Activated CD4-positive, alpha-beta memory T cell treated with anti-CD3 and anti-CD28 coated beads for 36 hours (primary cell): ENCODE measurements around the gene SCN8A. TPM values are rescaled to one million over a fixed set of nuclear protein-coding genes. Genes with fewer than 3 reads are reported as not detected.
A peak's percentile ranks its signal among the peaks of the same experiment; 100 is the strongest.
"Not testable (repeated sequence)": the region's sequence is repeated elsewhere in the genome, so short reads cannot be mapped to it uniquely, and the experiment has no call there.

Experiments used
- CTCF ChIA-PET: fragments of 350-600 bp; sonication (Branson Sonifier 250); formaldehyde crosslinking; loops from one replicate; lab custom pipeline; 2021; ENCODE audit warnings: antibody characterized with exemption, inconsistent platforms; lab: Charles Lee
- POLR2A ChIA-PET: fragments of 350-600 bp; sonication (Branson Sonifier 250); formaldehyde crosslinking; loops from one replicate; lab custom pipeline; 2021; ENCODE audit warnings: antibody characterized with exemption; lab: Charles Lee
- DNase-seq: peaks from one replicate; pipeline ENCODE4 v3.0.0-alpha.2; 2020
- H3K27ac Mint-ChIP-seq: one replicate; pipeline ENCODE4 v1.8.0; 2021; ENCODE audit warnings: mixed read lengths
- H3K27me3 Mint-ChIP-seq: one replicate; pipeline ENCODE4 v1.8.0; 2021; ENCODE audit warnings: mixed read lengths
- H3K36me3 Mint-ChIP-seq: one replicate; pipeline ENCODE4 v1.8.0; 2021; ENCODE audit warnings: mixed read lengths
- H3K4me1 Mint-ChIP-seq: one replicate; pipeline ENCODE4 v1.8.0; 2021; ENCODE audit warnings: low read depth, mixed read lengths
- H3K4me3 Mint-ChIP-seq: one replicate; pipeline ENCODE4 v1.8.0; 2021; ENCODE audit warnings: mild to moderate bottlenecking, mixed read lengths
- H3K9me3 Mint-ChIP-seq: one replicate; pipeline ENCODE4 v1.8.0; 2021; ENCODE audit warnings: mixed read lengths
- intact Hi-C: fragments of 100-400 bp; cut with micrococcal nuclease; formaldehyde crosslinking; loops from one replicate; pipeline ENCODE4 v1.15.1; 2023
- total RNA-seq, 2 experiments: library from RNA; stranded (reverse); gene quantifications; one replicate each; pipeline ENCODE4 v1.2.3, GENCODE V29; 2021

SCN8A gene
- total RNA-seq = under 1 TPM; 0.51 to 0.64 TPM

- POLR2A ChIA-PET = no interaction called here
These were observed at the start of gene SCN8A for GRCh38 chr12:51591016-51591901. Gene SCN8A, plus strand, starts transcription at chr12:51591233. Its CDS starts 71,585 bp downstream, at chr12:51662818.

GRCh38 chr12:51546097-51546496 lies 44.9 kb upstream of the SCN8A start:
- Mint-ChIP-seq H3K36me3 (no peaks in the 10 kb centered on the region), H3K4me3 (no peak overlapping the region), H3K27me3 (peaks cover 12% of the 10 kb centered on the region), H3K27ac (no peak overlapping the region), H3K4me1 (no peaks in the 10 kb centered on the region), H3K9me3 (peaks cover 4% of the 10 kb centered on the region)
- DNase-seq = no peak
- ChIA-PET CTCF (no interaction called here), POLR2A (no interaction called here)
- intact Hi-C loops = no loop called here

More at GRCh38 chr12:51591016-51591901, at the start of gene SCN8A:
- intact Hi-C loops = loop anchor here (5.0 to 10.0 kb wide), 2 partner anchors 231 to 284 kb away; no protein-coding TSS in a partner anchor
- H3K36me3 Mint-ChIP-seq = no peaks in the 10 kb centered on the region
- peak within 1 kb of the TSS; percentile 29 for H3K27ac Mint-ChIP-seq
- CTCF ChIA-PET = no interaction called here
- H3K9me3 Mint-ChIP-seq = no peaks in the 10 kb centered on the region
- H3K4me1 Mint-ChIP-seq = peaks cover 13% of the 10 kb centered on the region
- peak; percentile 47 for DNase-seq
- peaks cover 45% of the 10 kb centered on the region for H3K27me3 Mint-ChIP-seq
- peak within 1 kb of the TSS; percentile 73 for H3K4me3 Mint-ChIP-seq

GRCh38 chr12:51547606-51548005 lies 43.4 kb upstream of the SCN8A start:
- intact Hi-C loops = no loop called here
- Mint-ChIP-seq H3K4me1 (no peaks in the 10 kb centered on the region), H3K4me3 (no peak overlapping the region), H3K36me3 (no peaks in the 10 kb centered on the region), H3K27ac (no peak overlapping the region), H3K27me3 (peaks cover 15% of the 10 kb centered on the region), H3K9me3 (peaks cover 4% of the 10 kb centered on the region)
- ChIA-PET POLR2A (no interaction called here), CTCF (no interaction called here)
- no peak for DNase-seq

- peaks cover 19% of the 10 kb centered on the region for H3K27me3 Mint-ChIP-seq
- ChIA-PET CTCF (no interaction called here), POLR2A (no interaction called here)
- H3K4me3 Mint-ChIP-seq = no peak overlapping the region
- no peak for DNase-seq
- H3K4me1 Mint-ChIP-seq = no peaks in the 10 kb centered on the region
- H3K27ac Mint-ChIP-seq = no peak overlapping the region
- H3K36me3 Mint-ChIP-seq = no peaks in the 10 kb centered on the region
- intact Hi-C loops = no loop called here
- H3K9me3 Mint-ChIP-seq = peaks cover 4% of the 10 kb centered on the region
These were observed 42.8 kb upstream of the SCN8A start for GRCh38 chr12:51548241-51548640.

- POLR2A ChIA-PET = no interaction called here
- intact Hi-C loops = no loop called here
- CTCF ChIA-PET = interaction anchor here (1.2 kb wide), 1 partner anchor 18 kb away, joined by 3 read pairs; no protein-coding TSS in a partner anchor
These were observed 41.4 kb upstream of the SCN8A start for GRCh38 chr12:51549637-51550036.

GRCh38 chr12:51568271-51569032 lies 22.6 kb upstream of the SCN8A start:
- H3K9me3 Mint-ChIP-seq, H3K27ac Mint-ChIP-seq, CTCF ChIA-PET, H3K4me3 Mint-ChIP-seq, DNase-seq, POLR2A ChIA-PET, intact Hi-C loops, H3K4me1 Mint-ChIP-seq, H3K36me3 Mint-ChIP-seq: not testable (repeated sequence)
- peaks cover 19% of the 10 kb centered on the region for H3K27me3 Mint-ChIP-seq

More at GRCh38 chr12:51549637-51550036, 41.4 kb upstream of the SCN8A start:
- Mint-ChIP-seq H3K36me3 (no peaks in the 10 kb centered on the region), H3K27me3 (peaks cover 23% of the 10 kb centered on the region), H3K27ac (no peak overlapping the region), H3K4me1 (no peaks in the 10 kb centered on the region), H3K4me3 (no peak overlapping the region), H3K9me3 (no peaks in the 10 kb centered on the region)
- no peak for DNase-seq

GRCh38 chr12:51579321-51579850 lies 11.6 kb upstream of the SCN8A start:
- DNase-seq = no peak
- no peak overlapping the region for H3K4me3 Mint-ChIP-seq
- intact Hi-C loops = no loop called here
- H3K27ac Mint-ChIP-seq = no peak overlapping the region
- no peaks in the 10 kb centered on the region for H3K4me1 Mint-ChIP-seq
- ChIA-PET CTCF (no interaction called here), POLR2A (no interaction called here)
- peaks cover 22% of the 10 kb centered on the region for H3K27me3 Mint-ChIP-seq
- H3K36me3 Mint-ChIP-seq = peaks cover 3% of the 10 kb centered on the region
- H3K9me3 Mint-ChIP-seq = no peaks in the 10 kb centered on the region

GRCh38 chr12:51589060-51589459 lies 2.0 kb upstream of the SCN8A start:
- POLR2A ChIA-PET = no interaction called here
- Mint-ChIP-seq H3K27me3 (peaks cover 58% of the 10 kb centered on the region), H3K36me3 (no peaks in the 10 kb centered on the region), H3K4me1 (peaks cover 13% of the 10 kb centered on the region), H3K27ac (no peak overlapping the region), H3K9me3 (no peaks in the 10 kb centered on the region), H3K4me3 (no peak overlapping the region)
- intact Hi-C loops = no loop called here
- CTCF ChIA-PET = no interaction called here
- DNase-seq = no peak

GRCh38 chr12:51589557-51590176 lies 1.4 kb upstream of the SCN8A start:
- no peak for DNase-seq
- no peaks in the 10 kb centered on the region for H3K36me3 Mint-ChIP-seq
- ChIA-PET POLR2A (interaction anchor here (0.6 kb wide), 1 partner anchor 222 kb away, joined by 3 read pairs; no protein-coding TSS in a partner anchor), CTCF (interaction anchor here (1.0 kb wide), 1 partner anchor 234 kb away, joined by 3 read pairs; no protein-coding TSS in a partner anchor)
- peaks cover 54% of the 10 kb centered on the region for H3K27me3 Mint-ChIP-seq
- H3K4me1 Mint-ChIP-seq = peaks cover 13% of the 10 kb centered on the region
- no peaks in the 10 kb centered on the region for H3K9me3 Mint-ChIP-seq
- peak overlapping the region; percentile 73 for H3K4me3 Mint-ChIP-seq
- intact Hi-C loops = loop anchor here (5.0 to 10.0 kb wide), 2 partner anchors 233 to 285 kb away; no protein-coding TSS in a partner anchor
- no peak overlapping the region for H3K27ac Mint-ChIP-seq

- intact Hi-C loops = loop anchor here (5.0 to 10.0 kb wide), 2 partner anchors 232 to 284 kb away; no protein-coding TSS in a partner anchor
- H3K9me3 Mint-ChIP-seq = no peaks in the 10 kb centered on the region
- H3K4me3 Mint-ChIP-seq = peak overlapping the region; percentile 73
- peaks cover 13% of the 10 kb centered on the region for H3K4me1 Mint-ChIP-seq
- ChIA-PET POLR2A (interaction anchor here (0.6 kb wide), 1 partner anchor 223 kb away, joined by 3 read pairs; no protein-coding TSS in a partner anchor), CTCF (interaction anchor here (0.6 to 1.0 kb wide), 2 partner anchors 213 to 233 kb away, joined by 3 read pairs; no protein-coding TSS in a partner anchor)
- peaks cover 48% of the 10 kb centered on the region for H3K27me3 Mint-ChIP-seq
- peak overlapping the region; percentile 29 for H3K27ac Mint-ChIP-seq
- DNase-seq = peak; percentile 82
- no peaks in the 10 kb centered on the region for H3K36me3 Mint-ChIP-seq
These were observed 552 bp upstream of the SCN8A start for GRCh38 chr12:51590347-51591015.
